ENCODE data around the gene TIPARP.

TIPARP gene

DNA sequence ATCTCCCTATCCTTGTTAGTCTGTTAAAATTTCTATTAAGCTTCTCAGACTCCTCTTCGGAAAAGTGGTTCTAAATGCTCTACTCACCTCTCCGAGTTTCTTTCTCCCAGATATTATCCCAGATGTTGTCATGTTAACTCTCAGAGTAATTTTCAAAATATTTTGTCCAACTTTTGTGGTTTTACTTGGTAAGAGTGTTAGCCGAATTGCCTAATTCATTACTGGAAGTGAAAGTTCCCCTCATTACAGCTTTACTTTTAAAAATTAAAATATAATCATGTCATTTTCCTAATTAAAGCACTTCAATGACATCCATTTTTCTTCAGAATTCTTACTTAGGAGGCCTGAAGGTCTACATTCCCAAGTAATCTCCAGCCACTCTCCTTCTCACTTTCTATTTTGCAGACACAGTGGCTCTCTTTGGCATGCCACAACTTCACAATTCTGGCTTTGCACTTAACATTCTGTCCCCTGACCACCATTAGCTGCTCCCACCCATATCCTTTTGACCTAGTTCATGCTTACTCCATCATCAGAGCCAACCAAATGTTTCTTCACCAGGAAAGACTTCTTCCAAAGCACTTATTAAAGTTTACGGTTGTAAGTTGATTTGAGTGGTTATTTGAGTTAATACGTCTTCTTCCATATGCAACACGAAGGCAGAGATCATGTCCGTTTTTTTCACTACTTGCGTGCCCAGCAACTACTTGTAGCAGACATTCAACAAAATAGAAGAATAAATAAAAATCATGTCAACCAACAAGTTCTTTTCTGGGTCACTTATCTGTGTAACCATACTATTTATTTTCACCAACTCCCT, 10.2 kb upstream of the TIPARP start:
- peaks cover 2% of the 10 kb centered on the region for H3K36me3 Mint-ChIP-seq
- H3K4me3 Mint-ChIP-seq = peak overlapping the region; percentile 43
- no peak overlapping the region for H3K27ac Mint-ChIP-seq
- no peaks in the 10 kb centered on the region for H3K27me3 Mint-ChIP-seq
- H3K4me1 Mint-ChIP-seq = peaks cover 47% of the 10 kb centered on the region
- no peaks in the 10 kb centered on the region for H3K9me3 Mint-ChIP-seq

DNA sequence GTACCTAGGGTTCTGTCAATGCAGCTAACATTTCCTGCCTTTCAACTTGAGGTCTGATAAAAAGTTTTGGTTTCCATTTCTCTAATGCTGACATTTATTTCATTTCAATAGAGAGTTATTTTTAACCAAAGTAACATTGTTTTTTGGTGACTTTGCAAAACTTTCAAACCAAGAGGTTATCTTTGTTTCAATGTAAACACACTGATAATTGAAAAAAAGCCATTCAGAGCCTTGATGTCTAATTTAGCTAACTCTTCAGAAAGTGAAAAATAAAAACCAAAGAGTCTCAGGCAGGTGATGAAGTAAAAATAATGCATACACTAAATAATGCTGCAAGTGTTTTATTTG, 9.6 kb upstream of the TIPARP start:
- no peaks in the 10 kb centered on the region for H3K9me3 Mint-ChIP-seq
- H3K27me3 Mint-ChIP-seq = no peaks in the 10 kb centered on the region
- H3K36me3 Mint-ChIP-seq = peaks cover 2% of the 10 kb centered on the region
- peak overlapping the region; percentile 43 for H3K4me3 Mint-ChIP-seq
- H3K27ac Mint-ChIP-seq = peak overlapping the region; percentile 35
- H3K4me1 Mint-ChIP-seq = peaks cover 47% of the 10 kb centered on the region

GRCh38 chr3:156665291-156665690, 9.1 kb upstream of the TIPARP start:
- peaks cover 2% of the 10 kb centered on the region for H3K36me3 Mint-ChIP-seq
- no peak overlapping the region for H3K4me3 Mint-ChIP-seq
- H3K27ac Mint-ChIP-seq = no peak overlapping the region
- no peaks in the 10 kb centered on the region for H3K9me3 Mint-ChIP-seq
- no peaks in the 10 kb centered on the region for H3K27me3 Mint-ChIP-seq
- H3K4me1 Mint-ChIP-seq = peaks cover 47% of the 10 kb centered on the region

DNA sequence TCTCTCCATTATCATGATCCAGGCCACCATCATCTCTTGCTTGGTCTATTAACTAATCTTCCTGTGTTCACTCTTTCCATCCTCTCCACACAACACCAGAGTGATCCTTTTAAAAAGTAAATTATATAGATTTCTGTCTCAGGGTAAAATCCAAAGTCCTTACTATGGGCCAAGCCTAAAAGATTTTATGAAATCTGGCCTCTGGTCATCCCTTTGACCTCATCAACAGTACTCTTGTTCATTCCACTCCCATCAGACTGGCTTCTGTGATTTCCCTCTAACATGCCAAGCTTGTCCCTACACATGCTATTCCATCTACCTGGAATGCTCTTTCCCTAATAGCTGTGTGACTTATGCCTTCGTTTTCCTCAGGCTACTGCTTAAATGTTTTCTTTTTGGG, 8.3 kb upstream of the TIPARP start:
- Mint-ChIP-seq H3K9me3 (no peaks in the 10 kb centered on the region), H3K4me3 (no peak overlapping the region), H3K4me1 (peaks cover 46% of the 10 kb centered on the region), H3K27me3 (no peaks in the 10 kb centered on the region), H3K36me3 (peaks cover 2% of the 10 kb centered on the region), H3K27ac (peak overlapping the region; percentile 57)

GRCh38 chr3:156668073-156668763, 6.2 kb upstream of the TIPARP start:
- Mint-ChIP-seq H3K9me3 (no peaks in the 10 kb centered on the region), H3K4me1 (peaks cover 46% of the 10 kb centered on the region), H3K36me3 (peaks cover 2% of the 10 kb centered on the region), H3K4me3 (no peak overlapping the region), H3K27ac (no peak overlapping the region), H3K27me3 (no peaks in the 10 kb centered on the region)

GRCh38 chr3:156670077-156670476, 4.3 kb upstream of the TIPARP start:
- Mint-ChIP-seq H3K27me3 (no peaks in the 10 kb centered on the region), H3K36me3 (peaks cover 2% of the 10 kb centered on the region), H3K4me3 (no peak overlapping the region), H3K9me3 (no peaks in the 10 kb centered on the region), H3K4me1 (peaks cover 40% of the 10 kb centered on the region), H3K27ac (no peak overlapping the region)

GRCh38 chr3:156670652-156671051, 3.7 kb upstream of the TIPARP start:
- Mint-ChIP-seq H3K27ac (no peak overlapping the region), H3K36me3 (peaks cover 2% of the 10 kb centered on the region), H3K4me3 (no peak overlapping the region), H3K9me3 (no peaks in the 10 kb centered on the region), H3K4me1 (peaks cover 34% of the 10 kb centered on the region), H3K27me3 (no peaks in the 10 kb centered on the region)

GRCh38 chr3:156673732-156674045, 701 bp upstream of the TIPARP start:
- Mint-ChIP-seq H3K4me1 (peaks cover 41% of the 10 kb centered on the region), H3K4me3 (peak overlapping the region; percentile 95), H3K27me3 (no peaks in the 10 kb centered on the region), H3K36me3 (peaks cover 11% of the 10 kb centered on the region), H3K27ac (peak overlapping the region; percentile 97), H3K9me3 (no peaks in the 10 kb centered on the region)

DNA sequence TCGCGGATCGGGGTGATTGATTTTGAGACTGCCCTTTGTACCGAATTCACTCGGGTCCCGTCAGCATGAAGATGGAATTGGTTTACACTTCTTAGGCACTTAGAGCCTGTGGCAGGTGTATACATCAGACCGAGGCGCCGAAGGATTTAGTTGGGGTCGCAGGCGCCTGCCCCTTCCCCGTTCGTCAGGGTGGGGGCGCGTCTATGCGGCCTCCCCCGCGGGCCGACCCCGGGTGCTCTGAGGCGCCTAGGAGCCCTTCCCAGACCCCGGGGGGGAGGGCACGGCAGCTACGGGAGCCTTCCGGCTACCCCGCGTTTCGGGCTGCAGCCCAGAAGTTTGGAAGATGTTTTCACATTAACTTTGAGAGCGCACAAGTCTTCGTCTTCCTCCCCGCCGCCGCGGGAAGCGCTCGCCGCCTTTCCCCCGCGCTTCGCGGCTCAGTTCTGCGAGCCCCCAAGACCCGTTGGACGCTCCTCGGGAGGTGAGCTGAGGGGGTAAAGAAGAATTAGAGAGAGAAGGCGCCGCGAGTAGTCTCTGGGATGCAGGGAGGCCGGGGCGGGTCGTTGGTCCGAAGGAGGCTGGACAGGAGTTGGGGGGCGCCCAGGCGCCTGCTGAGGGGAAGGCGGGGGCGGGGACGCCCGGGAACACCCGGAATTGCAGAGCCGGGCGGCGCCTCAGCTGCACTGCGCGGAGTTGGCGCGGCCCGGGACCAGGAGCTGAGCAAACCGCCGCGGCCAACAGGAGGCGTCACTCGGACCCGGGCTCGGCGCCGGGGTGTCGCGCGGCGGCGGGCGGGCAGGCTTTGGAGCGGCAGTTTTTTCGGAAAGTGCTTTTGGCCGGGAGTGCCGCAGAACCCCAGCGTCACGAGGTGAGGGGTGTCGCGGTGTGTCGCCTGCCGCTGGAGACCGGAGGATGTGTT, 780 bp downstream of the TIPARP start:
- Mint-ChIP-seq H3K4me3 (peak overlapping the region; percentile 95), H3K27ac (peak overlapping the region; percentile 87), H3K27me3 (no peaks in the 10 kb centered on the region), H3K4me1 (peaks cover 50% of the 10 kb centered on the region), H3K36me3 (peaks cover 19% of the 10 kb centered on the region), H3K9me3 (no peaks in the 10 kb centered on the region)

DNA sequence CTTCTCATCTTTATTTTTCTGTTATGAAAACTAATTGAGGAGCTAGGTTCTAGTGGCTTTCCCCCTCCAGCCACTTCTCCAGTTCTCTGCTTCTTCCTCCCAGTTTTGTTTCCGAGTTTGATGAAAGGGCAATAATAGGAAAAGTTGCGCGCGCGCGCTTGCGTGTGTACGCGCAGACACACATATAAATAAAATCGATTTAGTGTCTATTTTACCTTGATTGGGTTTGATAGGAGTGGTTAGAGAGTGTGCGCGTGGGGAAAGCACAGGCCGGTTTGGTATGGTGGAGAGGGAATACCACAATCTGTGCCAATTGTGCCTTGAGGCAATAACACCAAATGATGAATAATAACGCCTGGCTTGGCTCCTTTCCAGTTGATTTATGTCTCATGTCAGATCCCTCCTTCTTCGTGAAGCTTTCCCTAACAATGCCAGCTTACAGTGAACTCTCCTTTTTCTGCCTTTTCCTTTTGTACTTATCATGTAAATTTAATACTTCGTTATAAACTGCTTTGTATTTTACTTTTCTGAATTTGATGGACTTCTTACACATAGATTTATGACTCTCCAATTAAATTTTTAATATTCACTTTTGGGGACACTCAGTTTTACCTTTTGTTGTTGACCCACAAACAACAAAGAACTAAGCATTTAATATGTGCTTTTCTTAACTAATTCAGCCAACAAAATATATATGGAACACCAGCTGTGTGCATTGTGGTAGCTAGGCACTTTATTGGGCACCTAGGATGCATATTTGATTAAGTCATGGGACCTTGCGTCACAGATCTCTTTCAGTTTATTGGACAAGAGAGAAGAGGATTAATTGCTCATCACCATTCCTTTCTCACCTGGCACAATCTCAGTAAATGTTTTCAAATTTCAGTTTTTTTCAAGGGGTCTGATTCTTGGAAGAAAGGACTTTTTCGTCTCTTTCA, 1.7 kb downstream of the TIPARP start:
- H3K4me3 Mint-ChIP-seq = peak overlapping the region; percentile 95
- H3K9me3 Mint-ChIP-seq = no peaks in the 10 kb centered on the region
- H3K36me3 Mint-ChIP-seq = peaks cover 26% of the 10 kb centered on the region
- H3K4me1 Mint-ChIP-seq = peaks cover 60% of the 10 kb centered on the region
- no peaks in the 10 kb centered on the region for H3K27me3 Mint-ChIP-seq
- H3K27ac Mint-ChIP-seq = peak overlapping the region; percentile 87

DNA sequence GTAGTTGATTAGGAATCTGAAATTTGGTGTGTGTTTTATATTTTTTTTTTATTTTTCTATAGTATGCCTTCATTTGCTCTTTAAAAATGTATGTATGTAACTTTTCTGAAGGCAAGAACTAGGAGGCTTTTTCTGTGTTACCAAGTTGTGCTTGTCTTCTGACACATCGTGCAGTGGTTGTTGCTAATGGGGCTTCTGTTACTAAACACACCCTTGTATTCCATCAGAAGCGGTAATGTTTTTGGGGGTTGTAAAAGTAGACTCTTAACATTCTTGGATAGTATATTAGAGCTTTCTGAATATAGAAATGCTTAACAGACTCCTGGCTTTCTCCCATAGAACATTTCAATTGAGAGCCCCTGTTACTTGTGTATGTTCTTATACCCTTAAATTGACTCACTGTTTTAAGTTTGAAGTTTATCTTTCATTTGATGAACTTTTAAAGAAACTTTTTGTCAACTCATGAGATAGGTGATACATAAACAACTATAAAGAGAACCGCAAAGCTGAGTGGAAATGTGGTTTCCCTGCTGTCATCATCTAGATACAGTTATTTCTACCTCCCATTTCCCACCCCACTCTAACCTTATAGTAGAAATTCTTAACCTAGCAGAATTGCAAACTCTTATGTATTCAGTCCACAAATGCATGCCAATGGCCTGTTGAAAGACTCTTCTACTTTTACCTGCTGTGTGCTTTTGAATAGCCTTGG, 2.5 kb downstream of the TIPARP start:
- H3K4me3 Mint-ChIP-seq = peak overlapping the region; percentile 95
- H3K9me3 Mint-ChIP-seq = no peaks in the 10 kb centered on the region
- peaks cover 68% of the 10 kb centered on the region for H3K4me1 Mint-ChIP-seq
- H3K36me3 Mint-ChIP-seq = peaks cover 29% of the 10 kb centered on the region
- no peaks in the 10 kb centered on the region for H3K27me3 Mint-ChIP-seq
- peak overlapping the region; percentile 72 for H3K27ac Mint-ChIP-seq

- H3K4me1 Mint-ChIP-seq = peaks cover 74% of the 10 kb centered on the region
- no peaks in the 10 kb centered on the region for H3K27me3 Mint-ChIP-seq
- no peaks in the 10 kb centered on the region for H3K9me3 Mint-ChIP-seq
- peaks cover 30% of the 10 kb centered on the region for H3K36me3 Mint-ChIP-seq
- H3K27ac Mint-ChIP-seq = no peak overlapping the region
- H3K4me3 Mint-ChIP-seq = peak overlapping the region; percentile 63
Observed at GRCh38 chr3:156677536-156677935, 3.1 kb downstream of the TIPARP start.

GRCh38 chr3:156678197-156678596, 3.8 kb downstream of the TIPARP start:
- Mint-ChIP-seq H3K36me3 (peaks cover 30% of the 10 kb centered on the region), H3K27ac (peak overlapping the region; percentile 21), H3K9me3 (no peaks in the 10 kb centered on the region), H3K27me3 (no peaks in the 10 kb centered on the region), H3K4me3 (peak overlapping the region; percentile 63), H3K4me1 (peaks cover 74% of the 10 kb centered on the region)

- H3K36me3 Mint-ChIP-seq = peaks cover 30% of the 10 kb centered on the region
Observed at GRCh38 chr3:156680243-156680914, 6.0 kb downstream of the TIPARP start.

More at GRCh38 chr3:156680243-156680914, 6.0 kb downstream of the TIPARP start:
- peaks cover 84% of the 10 kb centered on the region for H3K4me1 Mint-ChIP-seq
- H3K9me3 Mint-ChIP-seq = no peaks in the 10 kb centered on the region
- peak overlapping the region; percentile 64 for H3K4me3 Mint-ChIP-seq
- H3K27ac Mint-ChIP-seq = no peak overlapping the region
- H3K27me3 Mint-ChIP-seq = no peaks in the 10 kb centered on the region
